NB4 (cell line): ENCODE data around the gene ZNF470.

ENCODE experiments used
- DNase-seq: peaks from one replicate; pipeline ENCODE4 v3.0.0; 2010; ENCODE audit warnings: low read depth
- H3K4me3 ChIP-seq: one replicate; pipeline ENCODE4 v1.5.1; 2011; ENCODE audit warnings: mild to moderate bottlenecking, low read depth, low read length, moderate library complexity
- MYC ChIP-seq: IDR thresholded peaks from 2 replicates; pipeline ENCODE4 v1.6.1; 2011; ENCODE audit warnings: low read depth, low read length
- POLR2A ChIP-seq: IDR thresholded peaks from 2 replicates; pipeline ENCODE4 v1.6.1; 2011; ENCODE audit warnings: mild to moderate bottlenecking; ENCODE audit not compliant: insufficient read length; ENCODE audit errors: extremely low read depth
- TF ChIP-seq, protein P1 (sequence below): IDR thresholded peaks from 2 replicates; pipeline ENCODE4 v1.6.1; 2011; ENCODE audit warnings: low read depth, low read length
- TF ChIP-seq, protein P2 (sequence below): IDR thresholded peaks from one replicate; pipeline ENCODE4 v1.5.1; 2012; ENCODE audit warnings: low read depth, low read length

Gene ZNF470

DNA sequence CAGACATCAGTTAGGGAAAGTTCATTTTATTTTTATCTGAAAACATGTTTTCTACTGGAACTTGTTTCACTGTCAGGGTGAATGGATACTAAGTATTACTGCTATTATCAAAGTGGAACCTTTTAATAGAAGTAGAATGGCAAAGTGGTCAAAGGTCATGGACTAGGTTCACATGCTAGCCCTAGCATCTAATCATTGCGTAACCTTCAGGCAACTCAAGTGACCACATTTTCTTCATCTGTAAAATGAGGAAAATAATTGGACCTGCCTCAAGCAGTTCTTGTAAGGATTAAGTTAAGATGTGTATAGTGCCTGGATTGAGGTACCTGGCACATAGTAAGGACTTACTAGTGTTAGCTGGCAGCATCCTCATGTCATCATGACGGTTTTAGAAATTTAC lies 23.5 kb upstream of the ZNF470 start:
- no peak for TF ChIP-seq POLR2A
- TF ChIP-seq, protein P1, sequence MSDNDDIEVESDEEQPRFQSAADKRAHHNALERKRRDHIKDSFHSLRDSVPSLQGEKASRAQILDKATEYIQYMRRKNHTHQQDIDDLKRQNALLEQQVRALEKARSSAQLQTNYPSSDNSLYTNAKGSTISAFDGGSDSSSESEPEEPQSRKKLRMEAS: no peak
- TF ChIP-seq, protein P2, sequence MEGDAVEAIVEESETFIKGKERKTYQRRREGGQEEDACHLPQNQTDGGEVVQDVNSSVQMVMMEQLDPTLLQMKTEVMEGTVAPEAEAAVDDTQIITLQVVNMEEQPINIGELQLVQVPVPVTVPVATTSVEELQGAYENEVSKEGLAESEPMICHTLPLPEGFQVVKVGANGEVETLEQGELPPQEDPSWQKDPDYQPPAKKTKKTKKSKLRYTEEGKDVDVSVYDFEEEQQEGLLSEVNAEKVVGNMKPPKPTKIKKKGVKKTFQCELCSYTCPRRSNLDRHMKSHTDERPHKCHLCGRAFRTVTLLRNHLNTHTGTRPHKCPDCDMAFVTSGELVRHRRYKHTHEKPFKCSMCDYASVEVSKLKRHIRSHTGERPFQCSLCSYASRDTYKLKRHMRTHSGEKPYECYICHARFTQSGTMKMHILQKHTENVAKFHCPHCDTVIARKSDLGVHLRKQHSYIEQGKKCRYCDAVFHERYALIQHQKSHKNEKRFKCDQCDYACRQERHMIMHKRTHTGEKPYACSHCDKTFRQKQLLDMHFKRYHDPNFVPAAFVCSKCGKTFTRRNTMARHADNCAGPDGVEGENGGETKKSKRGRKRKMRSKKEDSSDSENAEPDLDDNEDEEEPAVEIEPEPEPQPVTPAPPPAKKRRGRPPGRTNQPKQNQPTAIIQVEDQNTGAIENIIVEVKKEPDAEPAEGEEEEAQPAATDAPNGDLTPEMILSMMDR: no peak
- no peak overlapping the region for H3K4me3 ChIP-seq
- DNase-seq: no peak

DNA sequence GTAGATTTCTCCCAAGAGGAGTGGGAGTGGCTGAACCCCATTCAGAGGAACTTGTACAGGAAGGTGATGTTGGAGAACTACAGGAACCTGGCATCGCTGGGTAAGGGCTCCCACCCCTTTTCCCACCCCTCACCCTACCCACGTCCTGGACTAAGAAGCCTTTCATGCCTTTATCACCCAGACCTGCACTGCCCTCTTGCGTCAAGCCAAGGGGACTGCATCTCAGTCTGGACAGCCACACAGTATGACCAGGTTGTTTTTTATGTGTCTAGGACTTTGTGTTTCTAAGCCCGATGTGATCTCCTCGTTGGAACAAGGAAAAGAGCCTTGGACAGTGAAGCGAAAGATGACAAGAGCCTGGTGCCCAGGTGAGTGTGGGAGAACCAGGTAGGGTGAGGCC lies 19.7 kb upstream of the ZNF470 start:
- H3K4me3 ChIP-seq: no peak overlapping the region
- TF ChIP-seq POLR2A (no peak), MYC (no peak)
- TF ChIP-seq, protein P1: no peak
- DNase-seq: no peak

DNA sequence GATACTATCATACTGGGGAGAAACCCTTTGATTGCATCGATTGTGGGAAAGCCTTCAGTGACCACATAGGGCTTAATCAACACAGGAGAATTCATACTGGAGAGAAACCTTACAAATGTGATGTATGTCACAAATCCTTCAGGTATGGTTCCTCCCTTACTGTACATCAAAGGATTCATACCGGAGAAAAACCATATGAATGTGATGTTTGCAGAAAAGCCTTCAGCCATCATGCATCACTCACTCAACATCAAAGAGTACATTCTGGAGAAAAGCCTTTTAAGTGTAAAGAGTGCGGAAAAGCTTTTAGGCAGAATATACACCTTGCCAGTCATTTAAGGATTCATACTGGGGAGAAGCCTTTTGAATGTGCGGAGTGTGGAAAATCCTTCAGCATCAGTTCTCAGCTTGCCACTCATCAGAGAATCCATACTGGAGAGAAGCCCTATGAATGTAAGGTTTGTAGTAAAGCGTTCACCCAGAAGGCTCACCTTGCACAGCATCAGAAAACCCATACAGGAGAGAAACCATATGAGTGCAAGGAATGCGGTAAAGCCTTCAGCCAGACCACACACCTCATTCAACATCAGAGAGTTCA lies 12.9 kb upstream of the ZNF470 start:
- no peak for DNase-seq
- TF ChIP-seq POLR2A (no peak), MYC (no peak)
- TF ChIP-seq, protein P1: no peak
- TF ChIP-seq, protein P2: no peak
- H3K4me3 ChIP-seq: no peak overlapping the region

DNA sequence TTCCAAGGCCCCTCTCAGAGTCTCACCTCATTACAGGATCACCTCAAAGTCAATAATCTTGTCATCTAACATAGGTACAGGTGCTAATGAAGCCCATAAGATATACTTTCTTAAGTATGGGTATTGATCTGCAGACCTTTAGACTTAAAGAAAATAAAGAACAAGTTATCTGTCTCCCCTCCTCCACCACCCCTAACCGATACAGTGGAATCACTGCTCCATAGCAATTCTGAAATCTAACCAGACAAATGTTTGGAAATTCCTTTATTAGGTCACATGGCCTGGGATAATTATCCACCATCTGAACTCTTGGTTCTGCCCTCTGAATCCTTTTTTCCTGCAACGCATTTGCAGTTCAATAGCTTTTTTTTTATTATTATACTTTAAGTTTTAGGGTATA lies 4.5 kb upstream of the ZNF470 start:
- no peak for DNase-seq
- TF ChIP-seq MYC (no peak), POLR2A (no peak)
- TF ChIP-seq, protein P2: no peak
- TF ChIP-seq, protein P1: no peak
- no peak overlapping the region for H3K4me3 ChIP-seq

DNA sequence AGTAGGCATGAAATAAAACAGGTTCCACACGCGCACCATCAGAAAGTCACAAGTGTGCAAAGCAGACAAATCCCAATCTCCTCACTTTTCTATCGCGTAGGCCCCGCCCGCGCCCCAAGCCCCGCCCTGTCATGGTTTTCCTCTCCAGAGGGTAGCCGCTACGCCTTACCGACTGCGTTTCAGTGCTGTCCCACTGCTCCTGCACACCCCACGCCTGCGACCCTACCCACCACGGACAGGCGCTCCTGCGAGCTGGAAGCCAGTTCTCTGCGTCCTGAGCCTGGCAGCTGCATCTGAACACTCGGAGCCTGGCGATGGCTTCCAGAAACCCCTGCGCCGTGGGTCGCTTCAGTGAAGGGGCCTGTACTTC lies 379 bp upstream of the ZNF470 start:
- peak; percentile 20 for DNase-seq
- H3K4me3 ChIP-seq: peak overlapping the region; percentile 59
- TF ChIP-seq POLR2A (no peak), MYC (no peak)
- TF ChIP-seq, protein P1: no peak
- TF ChIP-seq, protein P2: no peak

DNA sequence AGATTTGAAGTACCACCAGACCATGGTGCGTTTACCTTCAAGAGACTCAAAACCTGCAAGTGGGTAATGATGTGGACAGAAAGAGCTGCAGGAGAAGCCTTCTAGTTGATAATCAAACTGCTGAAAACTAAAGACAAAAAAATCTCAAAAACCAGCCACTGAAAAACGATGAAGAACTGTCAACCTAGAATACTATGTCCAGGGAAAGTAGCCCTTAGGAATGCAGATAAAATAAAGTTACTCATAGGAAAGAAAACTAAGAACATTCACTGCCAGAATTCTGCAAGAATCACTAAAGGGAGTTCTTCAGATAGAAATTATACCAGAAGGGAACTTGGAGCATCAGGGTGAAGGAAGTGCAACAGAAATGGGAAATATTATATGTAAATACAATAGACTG lies 5.3 kb downstream of the ZNF470 start:
- TF ChIP-seq MYC (no peak), POLR2A (no peak)
- TF ChIP-seq, protein P2: no peak
- TF ChIP-seq, protein P1: no peak

More for the DNA sequence above, 5.3 kb downstream of the ZNF470 start:
- no peak for DNase-seq
- H3K4me3 ChIP-seq: no peak overlapping the region
